GM18507 (cell line): ENCODE measurements around the gene ME2.
A peak's percentile ranks its signal among the peaks of the same experiment; 100 is the strongest.
"Not testable (repeated sequence)": the region's sequence is repeated elsewhere in the genome, so short reads cannot be mapped to it uniquely, and the experiment has no call there.

Source experiments
- DNase-seq: peaks from one replicate; pipeline ENCODE4 v3.0.0; 2011; ENCODE audit warnings: low read depth; ENCODE audit not compliant: insufficient read length; ENCODE audit errors: extremely low spot score
- FAIRE-seq: peaks from 2 replicates; lab custom pipeline; 2011; peaks lifted over from hg19 to GRCh38; lab: Jason Lieb, UNC

Gene ME2

GRCh38 chr18:50906843-50907242 lies 27.9 kb downstream of the ME2 start:
- DNase-seq (no peak), FAIRE-seq (no peak)

- DNase-seq (no peak), FAIRE-seq (no peak)
These were observed 30.3 kb downstream of the ME2 start for GRCh38 chr18:50909261-50909660.

GRCh38 chr18:50911006-50911405 lies 32.1 kb downstream of the ME2 start:
- DNase-seq = no peak

GRCh38 chr18:50917021-50917420 lies 38.1 kb downstream of the ME2 start:
- FAIRE-seq (no peak), DNase-seq (no peak)

More at GRCh38 chr18:50911006-50911405, 32.1 kb downstream of the ME2 start:
- FAIRE-seq = no peak

- no peak for DNase-seq
- FAIRE-seq = no peak
These were observed 39.2 kb downstream of the ME2 start for GRCh38 chr18:50918153-50918552.

GRCh38 chr18:50924372-50924771 lies 45.5 kb downstream of the ME2 start:
- no peak for FAIRE-seq
- no peak for DNase-seq

GRCh38 chr18:50926521-50926920 lies 47.6 kb downstream of the ME2 start:
- DNase-seq (no peak), FAIRE-seq (peak; percentile 18)

- FAIRE-seq (no peak), DNase-seq (no peak)
These were observed 49.6 kb downstream of the ME2 start for GRCh38 chr18:50928551-50928950.

- DNase-seq (no peak), FAIRE-seq (no peak)
These were observed 54.8 kb downstream of the ME2 start for GRCh38 chr18:50933684-50934083.

- no peak for FAIRE-seq
These were observed 55.8 kb downstream of the ME2 start for GRCh38 chr18:50934545-50935211.

GRCh38 chr18:50935493-50936191 lies 56.7 kb downstream of the ME2 start:
- DNase-seq (no peak), FAIRE-seq (no peak)

More at GRCh38 chr18:50934545-50935211, 55.8 kb downstream of the ME2 start:
- no peak for DNase-seq

- no peak for DNase-seq
- no peak for FAIRE-seq
These were observed 58.3 kb downstream of the ME2 start for GRCh38 chr18:50937183-50937582.

- DNase-seq = no peak
- no peak for FAIRE-seq
These were observed 60.0 kb downstream of the ME2 start for GRCh38 chr18:50938912-50939311.

- no peak for DNase-seq
- no peak for FAIRE-seq
These were observed 65.5 kb downstream of the ME2 start for GRCh38 chr18:50944245-50944932.

- FAIRE-seq, DNase-seq: not testable (repeated sequence)
These were observed 67.0 kb downstream of the ME2 start for GRCh38 chr18:50945918-50946317.

GRCh38 chr18:50947899-50948298 lies 69.0 kb downstream of the ME2 start:
- no peak for DNase-seq
- FAIRE-seq = no peak

- FAIRE-seq (no peak), DNase-seq (no peak)
These were observed 70.3 kb downstream of the ME2 start for GRCh38 chr18:50949185-50949584.

GRCh38 chr18:50950626-50951025 lies 71.7 kb downstream of the ME2 start:
- FAIRE-seq = no peak
- no peak for DNase-seq

GRCh38 chr18:50953822-50954221 lies 74.9 kb downstream of the ME2 start:
- FAIRE-seq = no peak

GRCh38 chr18:50955253-50955652 lies 76.3 kb downstream of the ME2 start:
- FAIRE-seq (no peak), DNase-seq (no peak)

More at GRCh38 chr18:50953822-50954221, 74.9 kb downstream of the ME2 start:
- DNase-seq = no peak

GRCh38 chr18:50956116-50956515 lies 77.2 kb downstream of the ME2 start:
- DNase-seq (no peak), FAIRE-seq (no peak)
